Measurements from ENCODE around the gene ZFYVE28.
"Not testable (repeated sequence)": the region's sequence is repeated elsewhere in the genome, so short reads cannot be mapped to it uniquely, and the experiment has no call there.

The ZFYVE28 gene

GRCh38 chr4:2226261-2226660 lies 192.2 kb downstream of the ZFYVE28 start:
- Histone ChIP-seq H3K36me3 (ENCODE audit: control insufficient read depth, low read length) (peaks cover 26% of the 10 kb centered on the region), H3K9me2 (replicated peaks; ENCODE audit: control insufficient read depth, low read length) (no peaks in the 10 kb centered on the region), H3K27ac (ENCODE audit: low read depth, low read length) (no peak overlapping the region), H3K27me3 (ENCODE audit: control insufficient read depth, low read length) (no peaks in the 10 kb centered on the region), H3K4me3 (ENCODE audit: low read length) (no peak overlapping the region), H3K4me2 (ENCODE audit: low read length) (no peak overlapping the region), H3K4me1 (ENCODE audit: control insufficient read depth, low read length) (no peaks in the 10 kb centered on the region), H3F3A (ENCODE audit: control insufficient read depth, insufficient read depth) (no peaks in the 10 kb centered on the region), H4K20me1 (ENCODE audit: control insufficient read depth, insufficient read depth, low read depth, low read length) (no peaks in the 10 kb centered on the region), H3K9me3 (ENCODE audit: control insufficient read depth, insufficient read depth, low read length) (no peaks in the 10 kb centered on the region), H3K79me2 (ENCODE audit: control insufficient read depth, low read length) (no peaks in the 10 kb centered on the region)
- TF ChIP-seq CTCF (IDR thresholded peaks at IDR 0.05; ENCODE audit: low read depth, low read length, poor library complexity, severe bottlenecking) (no peak), EZH2phosphoT487 (IDR thresholded peaks at IDR 0.05; ENCODE audit: borderline replicate concordance, low read length) (no peak)

GRCh38 chr4:2222838-2223237 lies 195.6 kb downstream of the ZFYVE28 start:
- H4K20me1 ChIP-seq (ENCODE audit: control insufficient read depth, insufficient read depth, low read depth, low read length), result no peaks in the 10 kb centered on the region
- H3K9me2 ChIP-seq (replicated peaks; ENCODE audit: control insufficient read depth, low read length), result no peaks in the 10 kb centered on the region
- no peaks in the 10 kb centered on the region for H3K27me3 ChIP-seq (ENCODE audit: control insufficient read depth, low read length)
- H3F3A ChIP-seq (ENCODE audit: control insufficient read depth, insufficient read depth), result no peaks in the 10 kb centered on the region
- H3K79me2 ChIP-seq (ENCODE audit: control insufficient read depth, low read length), result no peaks in the 10 kb centered on the region
- no peak overlapping the region for H3K4me2 ChIP-seq (ENCODE audit: low read length)
- peaks cover 15% of the 10 kb centered on the region for H3K36me3 ChIP-seq (ENCODE audit: control insufficient read depth, low read length)
- H3K4me1 ChIP-seq (ENCODE audit: control insufficient read depth, low read length), result no peaks in the 10 kb centered on the region
- H3K27ac ChIP-seq (ENCODE audit: low read depth, low read length), result no peak overlapping the region
- no peak for TF ChIP-seq EZH2phosphoT487 (IDR thresholded peaks at IDR 0.05; ENCODE audit: borderline replicate concordance, low read length)
- no peak for TF ChIP-seq CTCF (IDR thresholded peaks at IDR 0.05; ENCODE audit: low read depth, low read length, poor library complexity, severe bottlenecking)
- no peaks in the 10 kb centered on the region for H3K9me3 ChIP-seq (ENCODE audit: control insufficient read depth, insufficient read depth, low read length)
- no peak overlapping the region for H3K4me3 ChIP-seq (ENCODE audit: low read length)

- not testable (repeated sequence) for H3K79me2 ChIP-seq (ENCODE audit: control insufficient read depth, low read length); H4K20me1 ChIP-seq (ENCODE audit: control insufficient read depth, insufficient read depth, low read depth, low read length); H3K9me3 ChIP-seq (ENCODE audit: control insufficient read depth, insufficient read depth, low read length); H3K27ac ChIP-seq (ENCODE audit: low read depth, low read length); H3K4me3 ChIP-seq (ENCODE audit: low read length); H3F3A ChIP-seq (ENCODE audit: control insufficient read depth, insufficient read depth); H3K4me2 ChIP-seq (ENCODE audit: low read length); H3K36me3 ChIP-seq (ENCODE audit: control insufficient read depth, low read length); H3K27me3 ChIP-seq (ENCODE audit: control insufficient read depth, low read length); H3K4me1 ChIP-seq (ENCODE audit: control insufficient read depth, low read length); H3K9me2 ChIP-seq (replicated peaks; ENCODE audit: control insufficient read depth, low read length)
These were observed 197.1 kb downstream of the ZFYVE28 start for GRCh38 chr4:2221378-2221777.

GRCh38 chr4:2220016-2220630 lies 198.3 kb downstream of the ZFYVE28 start:
- Histone ChIP-seq H4K20me1 (ENCODE audit: control insufficient read depth, insufficient read depth, low read depth, low read length) (no peaks in the 10 kb centered on the region), H3K27me3 (ENCODE audit: control insufficient read depth, low read length) (no peaks in the 10 kb centered on the region), H3K4me3 (ENCODE audit: low read length) (no peak overlapping the region), H3K4me2 (ENCODE audit: low read length) (no peak overlapping the region), H3K9me2 (replicated peaks; ENCODE audit: control insufficient read depth, low read length) (no peaks in the 10 kb centered on the region), H3K36me3 (ENCODE audit: control insufficient read depth, low read length) (peaks cover 4% of the 10 kb centered on the region; the same call in 1 of the 2 replicates), H3K4me1 (ENCODE audit: control insufficient read depth, low read length) (no peaks in the 10 kb centered on the region), H3K27ac (ENCODE audit: low read depth, low read length) (no peak overlapping the region), H3K79me2 (ENCODE audit: control insufficient read depth, low read length) (no peaks in the 10 kb centered on the region), H3K9me3 (ENCODE audit: control insufficient read depth, insufficient read depth, low read length) (no peaks in the 10 kb centered on the region), H3F3A (ENCODE audit: control insufficient read depth, insufficient read depth) (no peaks in the 10 kb centered on the region)
- TF ChIP-seq EZH2phosphoT487 (IDR thresholded peaks at IDR 0.05; ENCODE audit: borderline replicate concordance, low read length) (no peak), CTCF (IDR thresholded peaks at IDR 0.05; ENCODE audit: low read depth, low read length, poor library complexity, severe bottlenecking) (peak; percentile 93)
